Hematopoietic multipotent progenitor cell treated with erythropoietin and hydrocortisone succinate and interleukin-3 and kit ligand, for 17 days (in vitro differentiated cells): ENCODE data around the gene ADCY2.
"Not testable (repeated sequence)": the region's sequence is repeated elsewhere in the genome, so short reads cannot be mapped to it uniquely, and the experiment has no call there.

Source experiments
- DNase-seq: peaks from one replicate; pipeline ENCODE4 v3.0.0-alpha.2; 2015; ENCODE audit warnings: low spot score

ADCY2 gene

DNA sequence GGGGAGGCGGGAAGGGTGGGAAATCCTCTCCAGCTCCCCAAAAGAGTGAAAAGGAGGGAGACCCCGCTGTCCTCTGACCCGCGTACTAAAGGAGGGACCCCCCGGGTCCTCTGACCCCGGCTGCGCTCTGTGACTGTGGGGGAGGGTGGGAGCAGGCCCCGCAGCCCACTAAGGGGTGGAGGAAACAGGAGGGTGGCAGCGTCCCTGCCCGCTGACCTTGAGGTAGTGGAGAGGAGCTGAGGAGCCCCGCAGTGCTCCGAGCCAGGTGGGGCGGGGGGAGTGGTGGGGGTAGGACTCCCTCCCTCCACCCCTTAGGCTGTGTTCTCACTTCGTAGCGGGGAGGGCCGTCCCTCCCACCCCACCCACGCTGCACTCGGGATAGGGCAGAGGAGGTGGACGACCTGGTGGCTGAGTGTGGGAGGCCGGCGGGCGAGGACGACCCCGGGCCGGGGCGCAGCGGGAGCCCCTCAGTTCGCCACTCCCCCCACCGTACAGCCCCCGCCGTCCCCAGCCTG lies 449 bp upstream of the ADCY2 start:
- DNase-seq = no peak

DNA sequence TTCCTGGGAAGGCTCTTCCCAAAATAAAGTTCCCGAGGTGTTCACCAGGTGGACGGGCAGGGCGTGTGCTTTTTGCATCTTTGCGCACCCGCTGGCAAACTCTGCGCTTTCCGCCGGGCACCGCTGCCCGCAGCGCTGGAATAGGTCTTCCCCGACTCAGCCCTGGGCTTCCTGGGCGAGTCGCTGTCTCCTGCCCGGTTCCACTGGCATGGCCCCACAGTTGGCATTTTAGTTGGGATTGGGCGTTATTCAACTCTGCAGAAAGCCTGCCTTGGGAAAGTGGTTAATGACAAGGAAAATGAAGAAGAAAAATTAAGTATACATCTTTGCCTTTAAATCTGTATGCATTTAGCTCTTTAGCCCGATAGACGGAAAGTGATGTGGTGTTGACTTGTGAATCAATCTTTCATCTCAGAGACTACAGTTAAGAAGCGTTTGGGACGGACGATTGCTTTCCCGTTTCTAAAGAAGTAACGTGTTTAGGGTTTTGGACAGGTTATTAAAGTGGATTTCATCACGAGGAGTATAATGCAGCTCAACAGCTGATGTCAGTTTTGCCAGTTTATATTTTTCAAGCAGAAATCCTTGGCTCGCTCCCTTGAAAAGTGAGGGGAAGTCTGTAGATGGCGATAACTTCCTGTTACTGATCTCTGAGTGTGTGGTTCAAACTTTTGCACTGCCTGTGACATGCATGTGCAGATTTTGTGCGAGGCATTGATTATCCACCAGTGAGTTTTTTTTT lies 946 bp downstream of the ADCY2 start:
- DNase-seq = no peak

DNA sequence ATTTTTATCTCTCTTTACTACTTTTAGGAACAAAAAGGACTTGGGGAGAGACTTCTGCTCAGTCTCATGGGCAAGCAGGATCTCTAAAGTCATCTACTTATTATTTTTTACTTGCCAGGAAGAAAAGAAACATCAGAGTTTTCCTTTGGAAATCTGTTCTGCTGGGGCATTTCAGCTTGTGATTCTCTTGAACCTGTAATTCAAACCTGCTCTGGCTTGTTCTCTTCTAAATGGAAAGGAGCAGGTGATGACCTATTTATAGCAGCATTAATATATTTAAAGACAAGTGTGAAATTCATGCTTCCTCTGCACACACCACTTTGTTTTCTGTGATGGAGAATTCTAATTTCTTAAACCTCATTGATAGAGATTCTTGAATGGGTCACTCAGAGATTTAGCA lies 2.0 kb downstream of the ADCY2 start:
- no peak for DNase-seq

DNA sequence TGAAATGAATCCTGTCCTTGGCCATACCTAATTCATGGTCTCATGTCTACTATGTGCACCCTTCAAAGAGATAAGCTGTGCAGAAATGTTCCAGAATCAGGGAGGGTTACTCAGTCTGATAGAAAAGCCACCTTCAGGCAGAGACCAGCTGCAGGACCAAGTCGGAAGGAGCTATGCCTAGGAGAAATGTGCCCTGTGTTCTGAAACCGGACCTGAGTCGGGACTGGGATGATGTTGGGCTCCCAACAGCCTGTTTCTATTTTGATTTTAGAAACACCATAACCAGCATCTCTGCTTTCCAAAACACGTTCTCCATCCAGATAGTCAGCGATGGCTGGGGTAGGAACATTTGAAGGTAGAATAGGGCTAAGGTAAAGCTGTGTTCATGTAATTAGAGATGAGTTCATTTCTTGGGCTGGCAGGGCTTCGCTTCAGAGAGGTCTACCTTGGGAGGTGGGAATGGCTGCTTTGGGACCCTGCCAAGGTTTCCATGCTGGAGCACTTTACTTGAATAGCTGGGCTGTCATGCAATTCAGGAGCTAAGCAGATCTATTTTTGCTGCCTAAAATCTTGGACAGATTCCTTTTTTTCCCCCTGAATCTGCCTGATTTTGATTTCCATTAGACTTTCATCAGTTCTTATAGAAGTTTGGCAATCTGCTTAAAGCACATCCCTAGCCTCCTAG lies 2.8 kb downstream of the ADCY2 start:
- no peak for DNase-seq

DNA sequence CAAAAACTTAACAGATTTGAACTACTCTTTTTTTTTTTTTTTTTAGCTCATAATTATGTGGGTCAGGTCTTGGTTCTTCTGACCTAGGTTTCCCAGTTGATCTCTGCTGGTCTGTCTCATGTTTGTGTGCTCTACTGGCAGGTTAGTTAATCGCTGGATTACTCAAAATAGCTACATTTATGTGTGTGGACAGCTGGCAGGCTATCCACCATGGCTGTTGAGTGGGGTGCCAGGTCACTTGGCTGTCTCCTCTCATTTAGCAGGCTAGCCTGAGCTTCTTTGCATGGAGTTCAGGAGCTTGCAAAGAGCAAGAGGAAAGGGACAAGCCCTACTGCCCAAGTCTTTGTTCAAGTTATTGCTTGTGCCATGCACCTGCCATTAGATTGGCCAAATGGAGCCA lies 9.3 kb downstream of the ADCY2 start:
- no peak for DNase-seq

DNA sequence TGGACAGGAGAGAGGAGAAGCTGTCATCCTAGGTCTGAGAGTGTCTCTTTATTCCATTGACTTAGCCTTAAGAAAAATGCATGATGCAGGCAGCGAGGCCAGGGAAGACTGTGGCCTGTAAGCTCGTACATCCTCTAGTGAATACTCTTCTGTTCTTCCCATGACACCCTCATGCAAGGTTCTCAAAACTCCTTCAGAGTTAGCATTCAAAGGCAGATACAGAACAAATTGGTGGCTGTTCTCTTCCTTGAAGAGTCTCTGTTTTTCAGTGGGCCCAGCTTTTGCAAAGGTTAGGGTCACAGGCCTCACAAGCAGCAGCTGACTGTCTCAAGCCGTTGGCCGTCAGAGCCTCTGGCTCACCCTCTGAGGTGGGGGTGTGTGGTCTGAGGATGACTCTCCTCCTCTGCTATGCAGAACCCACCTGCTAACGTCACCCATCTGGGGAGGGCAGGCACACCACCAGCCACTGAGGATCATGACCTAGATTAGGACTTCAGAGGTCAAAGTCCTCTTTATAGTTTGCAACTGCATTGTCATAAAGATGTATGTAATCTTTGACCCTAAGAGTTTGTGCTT lies 15.1 kb downstream of the ADCY2 start:
- DNase-seq = no peak

DNA sequence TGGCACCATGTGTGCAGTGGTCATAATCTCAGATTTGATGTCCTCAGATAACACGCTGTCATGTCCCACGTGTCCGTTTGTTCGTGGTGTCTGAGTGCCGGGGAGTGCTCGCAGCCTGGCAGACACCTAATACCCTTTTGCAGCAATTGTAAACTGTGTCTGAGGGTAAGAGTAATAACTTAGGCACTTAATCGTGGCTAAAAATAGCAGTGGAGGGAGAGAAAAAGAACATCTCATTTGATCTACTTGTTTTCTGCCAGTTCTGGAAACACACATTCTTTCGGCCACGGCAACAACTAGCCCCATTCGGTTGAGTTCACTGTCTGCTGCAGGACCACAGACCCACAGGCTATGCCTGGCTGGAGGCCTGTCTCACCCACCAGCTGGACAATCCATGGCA lies 16.5 kb downstream of the ADCY2 start:
- no peak for DNase-seq

DNA sequence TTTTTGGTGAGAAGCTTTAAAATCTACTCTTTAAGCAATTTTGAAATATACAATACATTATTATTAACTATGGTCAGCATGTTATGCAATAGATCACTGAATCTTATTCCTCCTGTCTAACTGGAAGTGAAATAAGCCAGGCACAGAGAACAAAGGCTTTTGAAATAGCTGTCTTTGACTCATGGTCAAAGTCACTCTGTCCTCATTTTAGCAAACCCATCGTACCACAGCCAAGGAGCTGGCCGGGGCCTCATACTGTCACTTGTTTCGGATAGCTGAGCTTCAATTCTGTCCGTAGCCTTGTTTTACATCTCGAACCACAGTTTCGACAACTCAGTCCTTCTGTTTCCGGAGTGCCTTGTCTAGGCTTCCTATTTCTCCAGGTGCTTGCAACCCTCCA lies 19.2 kb downstream of the ADCY2 start:
- no peak for DNase-seq

DNA sequence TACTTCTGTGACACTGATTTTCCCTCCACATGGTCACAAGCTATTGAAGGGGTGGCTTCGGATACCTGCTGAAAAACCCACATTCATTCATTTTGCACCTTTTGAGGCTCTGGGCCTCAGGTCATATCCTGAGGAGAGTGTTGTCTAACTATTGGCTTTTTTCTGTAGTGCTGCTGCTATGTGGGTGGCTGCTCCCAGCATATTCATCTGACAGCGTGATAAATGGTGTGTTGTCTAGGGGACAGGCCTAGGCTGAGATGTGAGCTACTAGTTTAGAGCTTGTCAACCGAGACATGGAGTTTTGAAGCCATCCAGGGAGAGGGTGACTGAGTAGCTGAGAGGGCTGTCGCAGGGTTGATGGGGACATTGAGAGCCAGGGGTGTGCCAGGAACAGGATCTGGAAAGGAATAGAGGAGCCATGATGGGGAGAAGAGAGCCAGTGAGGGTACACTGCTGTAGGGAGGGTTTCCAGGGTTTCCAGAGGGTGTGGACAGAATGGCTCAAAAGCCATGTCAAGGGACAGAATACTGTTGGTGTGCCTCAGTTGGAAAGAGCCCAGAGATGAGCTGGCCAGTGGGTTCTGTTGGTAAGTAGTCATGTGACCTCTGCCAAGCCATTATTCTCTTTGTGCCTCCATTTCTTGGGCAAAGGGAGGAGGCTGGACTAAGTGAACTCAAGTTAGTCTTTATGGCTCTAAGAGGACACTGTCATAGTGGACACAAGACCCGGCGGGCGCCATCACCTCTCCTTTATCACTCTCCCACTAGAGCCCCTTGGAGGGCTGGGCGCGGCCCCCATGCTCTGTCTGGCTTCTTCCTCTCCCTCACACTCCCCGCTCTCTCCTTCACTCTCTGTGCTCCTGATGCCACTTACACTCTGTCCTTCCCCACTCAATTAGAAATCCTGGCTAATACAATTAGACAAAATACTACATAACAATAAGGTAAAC lies 19.9 kb downstream of the ADCY2 start:
- DNase-seq = no peak

DNA sequence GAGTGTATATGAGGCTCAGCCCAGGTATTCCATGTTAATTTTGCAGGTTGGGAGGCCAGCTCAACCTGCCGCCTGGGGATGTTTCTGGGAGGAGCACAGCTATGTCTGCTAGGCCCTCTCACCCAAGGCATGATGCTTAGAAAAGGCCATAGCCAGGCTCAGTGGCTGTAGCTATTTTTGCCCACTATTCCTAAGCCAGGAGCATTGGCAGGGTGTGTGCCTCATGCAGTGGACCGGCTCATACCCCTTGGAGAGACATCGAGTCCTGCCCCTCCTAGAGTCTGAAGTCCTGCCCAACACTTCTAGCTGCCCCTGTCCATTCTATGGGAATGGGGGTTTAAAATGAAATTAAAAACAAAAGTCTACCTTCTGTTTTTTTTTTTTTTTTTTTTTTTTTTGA lies 22.3 kb downstream of the ADCY2 start:
- DNase-seq = no peak

DNA sequence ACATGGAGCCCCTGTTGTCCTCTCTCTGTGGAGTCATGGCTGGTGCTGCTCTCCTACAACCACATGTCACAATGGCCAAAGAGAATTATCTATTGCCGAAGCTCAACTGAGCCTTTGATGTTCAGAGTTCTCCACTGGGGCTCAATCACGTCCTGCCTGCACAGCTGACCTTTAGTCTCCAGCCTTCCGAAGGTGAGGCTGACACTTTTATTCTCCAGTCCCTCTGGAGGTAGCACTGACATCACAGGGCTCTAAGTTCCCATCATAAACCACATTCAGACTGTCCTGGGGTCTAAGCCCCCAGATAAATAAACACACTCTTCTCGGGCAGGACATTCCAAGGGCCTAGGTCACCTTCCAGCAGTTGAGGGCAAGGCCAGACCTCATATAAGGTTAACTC lies 23.4 kb downstream of the ADCY2 start:
- DNase-seq = no peak

DNA sequence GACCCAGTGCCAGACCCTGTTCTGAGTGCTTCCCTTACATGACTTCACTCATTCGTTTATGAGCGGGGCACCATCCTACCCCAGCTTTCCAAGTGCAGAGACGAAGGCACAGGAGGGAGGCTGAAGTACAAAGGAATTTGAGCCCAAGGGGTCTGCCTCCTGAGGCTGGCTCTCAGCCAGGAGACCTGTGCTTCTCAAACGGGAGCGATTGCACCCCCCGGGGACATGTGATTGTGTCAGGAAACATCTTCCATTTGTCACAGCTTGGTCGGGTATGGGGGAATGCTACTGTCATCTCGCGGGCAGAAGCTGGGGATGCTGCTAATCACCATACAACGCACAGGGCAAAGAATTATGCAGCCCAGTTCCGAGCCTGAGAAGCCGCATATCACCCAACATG lies 23.9 kb downstream of the ADCY2 start:
- no peak for DNase-seq

DNA sequence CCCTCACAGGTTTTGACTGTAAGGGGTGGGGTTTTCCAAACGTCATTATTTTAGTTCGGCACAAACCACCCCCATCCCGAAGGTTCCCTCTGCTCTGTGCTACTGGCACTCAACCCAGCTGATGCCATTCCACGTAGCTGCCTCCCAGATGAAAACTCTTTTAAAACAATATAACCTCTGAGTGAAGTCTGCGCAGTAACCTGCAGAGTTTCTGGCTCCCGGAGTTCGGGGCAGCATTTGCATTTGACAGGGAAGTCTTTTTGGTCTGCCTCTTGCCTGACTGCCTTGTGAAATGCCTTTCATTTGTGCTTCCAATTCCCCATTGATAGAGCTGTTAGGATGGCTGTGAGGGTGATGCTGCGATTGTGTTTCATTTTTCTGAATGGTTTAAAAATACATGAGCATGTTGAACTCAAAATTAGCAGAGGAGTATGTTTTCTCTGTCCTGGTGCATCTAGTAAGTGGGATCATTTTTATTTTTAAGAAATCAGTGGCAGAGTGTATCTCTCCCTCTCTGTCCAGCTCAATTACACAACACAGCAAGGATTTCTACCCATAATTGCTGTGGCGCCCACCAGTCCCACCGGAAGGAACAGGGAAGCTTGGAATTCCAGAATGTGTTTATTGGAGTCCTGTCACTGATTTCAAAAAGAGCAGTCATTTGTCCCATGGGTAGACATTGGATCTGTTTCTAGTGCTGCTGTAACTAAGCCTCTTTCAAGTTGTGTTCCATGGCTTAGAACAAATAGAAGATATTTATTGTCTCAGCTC lies 24.8 kb downstream of the ADCY2 start:
- DNase-seq = no peak

DNA sequence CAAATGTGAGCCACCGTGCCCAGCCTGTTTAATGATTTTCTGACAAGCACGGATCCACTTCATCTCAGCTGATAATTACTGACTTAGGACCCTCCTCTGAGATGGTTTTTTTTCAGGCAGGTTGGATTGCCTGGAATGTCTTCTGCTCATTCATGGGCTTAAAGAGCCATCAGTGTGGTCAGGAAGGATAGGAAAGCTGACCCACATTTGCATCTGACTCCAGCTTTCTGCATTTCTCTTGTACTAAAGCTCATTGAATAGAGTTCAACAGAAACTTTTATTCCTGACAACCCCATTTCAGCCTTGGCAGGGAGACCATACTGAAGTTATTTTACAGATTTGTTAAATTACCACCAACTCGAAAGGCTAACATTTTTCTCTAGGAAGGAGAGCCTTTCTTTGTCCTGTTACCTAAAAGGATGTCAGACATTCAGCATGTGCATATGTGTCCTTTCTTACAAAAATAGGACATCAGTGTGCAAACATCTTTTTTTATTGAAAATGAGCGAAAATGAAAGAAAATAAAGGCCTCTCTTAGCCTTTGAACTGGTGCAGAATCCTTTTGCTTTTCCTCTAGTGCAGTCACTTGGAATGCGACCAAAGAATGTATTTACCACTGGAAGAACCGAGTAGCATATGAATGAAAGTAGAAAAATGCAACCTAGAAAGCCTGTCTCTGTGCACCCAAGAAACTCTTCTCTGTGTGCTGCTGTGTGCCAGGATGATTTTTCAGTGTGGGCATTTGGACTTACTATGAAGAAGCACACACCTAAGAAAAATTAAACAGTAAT lies 26.6 kb downstream of the ADCY2 start:
- DNase-seq = no peak

DNA sequence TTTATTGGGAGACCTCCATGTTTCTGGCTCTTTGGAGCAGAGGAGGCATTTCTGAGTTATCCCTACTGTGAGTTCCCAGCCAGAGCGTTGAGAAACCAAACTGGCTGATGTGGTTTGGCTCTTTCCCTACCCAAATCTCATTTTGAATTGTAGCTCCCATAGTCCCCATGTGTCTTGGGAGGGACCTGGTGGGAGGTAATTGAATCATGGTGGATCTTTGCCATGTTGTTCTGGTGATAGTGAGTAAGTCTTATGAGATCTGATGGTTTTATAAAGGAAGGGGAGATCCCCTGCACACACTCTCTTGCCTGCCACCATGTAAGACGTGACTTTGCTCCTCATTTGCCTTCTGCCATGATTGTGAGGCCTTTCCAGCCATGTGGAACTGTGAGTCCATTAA lies 27.3 kb downstream of the ADCY2 start:
- not testable (repeated sequence) for DNase-seq

DNA sequence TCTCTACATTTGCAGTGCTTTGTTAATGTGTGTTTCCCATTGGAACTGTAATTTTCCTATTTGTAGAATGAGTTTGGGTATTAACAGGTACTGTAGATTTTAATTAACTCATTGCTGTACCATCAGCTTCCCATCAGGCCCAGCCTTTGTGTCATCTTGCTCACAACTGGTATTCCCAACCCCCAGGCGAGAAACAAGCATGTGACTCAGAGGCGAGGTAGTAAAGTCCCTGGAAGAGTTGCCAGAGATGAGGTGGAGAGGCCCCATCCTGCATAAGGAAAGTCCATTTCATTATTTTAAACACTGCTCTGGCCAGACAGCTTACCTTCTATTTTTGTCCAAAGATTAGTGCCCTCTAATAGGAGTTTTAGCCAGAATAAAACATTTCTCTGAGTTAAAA lies 29.9 kb downstream of the ADCY2 start:
- DNase-seq = no peak

DNA sequence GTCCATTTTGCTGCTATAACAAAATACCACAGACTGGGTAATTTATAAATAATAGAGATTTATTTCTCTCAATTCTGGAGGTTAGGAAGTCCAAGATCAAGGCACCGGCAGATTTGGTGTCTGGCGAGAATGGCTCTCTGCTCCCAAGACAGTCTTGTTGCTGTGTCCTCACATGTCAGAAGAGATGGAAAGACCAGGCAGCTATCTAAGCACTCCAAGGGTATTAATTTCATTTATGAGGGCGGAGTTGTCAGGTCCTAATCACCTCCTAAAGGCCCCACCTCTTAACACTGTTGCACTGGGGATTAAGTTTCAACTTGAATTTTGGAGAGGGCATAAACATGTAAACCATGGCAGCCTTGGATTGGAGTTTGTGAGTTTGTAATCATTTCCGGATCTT lies 30.3 kb downstream of the ADCY2 start:
- no peak for DNase-seq

DNA sequence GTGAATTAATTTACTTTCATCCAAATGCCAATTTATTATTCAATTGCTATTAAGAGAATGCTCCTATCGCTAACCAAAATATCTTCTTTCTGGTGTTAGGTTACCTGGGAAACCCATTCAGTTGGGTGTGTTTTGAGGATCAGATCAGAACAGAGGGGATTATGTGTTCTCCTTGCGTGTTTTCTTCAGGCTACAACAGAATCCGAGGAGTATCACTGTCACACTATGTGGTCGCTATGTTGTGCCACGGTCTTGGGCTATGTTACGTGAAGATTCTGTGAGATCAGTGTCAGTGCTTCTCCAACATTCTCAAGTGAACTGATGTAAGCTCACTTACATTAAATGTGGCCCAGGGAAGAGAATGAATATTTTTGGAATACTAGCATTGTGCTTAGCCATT lies 39.0 kb downstream of the ADCY2 start:
- no peak for DNase-seq

DNA sequence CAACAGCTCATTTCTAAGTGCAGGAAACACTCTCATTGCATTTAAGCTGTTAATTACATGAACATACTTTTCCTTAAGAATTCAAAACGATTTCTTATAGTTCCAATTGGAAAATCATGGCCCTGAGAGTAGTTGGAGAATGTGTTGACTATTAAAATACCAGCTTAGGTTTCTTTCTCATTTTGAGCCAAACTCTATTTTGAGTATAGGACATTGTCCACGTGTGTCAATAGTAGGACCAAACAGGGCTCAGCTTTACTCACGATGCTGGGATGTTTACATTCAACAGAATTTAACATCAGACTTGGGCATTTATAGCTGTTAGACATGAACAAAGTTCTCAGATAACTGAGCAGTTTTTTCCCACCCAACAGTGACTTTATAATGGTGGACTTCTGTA lies 39.6 kb downstream of the ADCY2 start:
- no peak for DNase-seq

DNA sequence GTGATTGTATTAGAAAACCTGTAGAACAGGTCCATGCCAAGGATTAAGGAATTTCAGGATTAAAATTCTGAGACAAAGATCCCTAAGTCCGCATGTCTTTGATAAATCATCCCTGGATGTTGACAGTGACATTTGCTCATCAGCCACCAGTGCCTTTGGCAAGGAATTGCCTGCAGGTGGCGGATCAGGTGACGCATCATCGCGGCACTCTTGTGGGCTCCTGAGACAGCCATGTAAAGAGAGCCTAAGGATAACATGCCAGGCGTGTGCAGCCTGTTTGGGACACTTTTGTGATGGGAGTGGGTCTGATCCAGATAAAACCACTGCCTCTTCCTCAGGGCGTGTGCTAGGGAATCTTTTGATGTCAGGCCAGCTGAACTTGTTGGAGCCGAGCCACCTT lies 40.6 kb downstream of the ADCY2 start:
- no peak for DNase-seq

DNA sequence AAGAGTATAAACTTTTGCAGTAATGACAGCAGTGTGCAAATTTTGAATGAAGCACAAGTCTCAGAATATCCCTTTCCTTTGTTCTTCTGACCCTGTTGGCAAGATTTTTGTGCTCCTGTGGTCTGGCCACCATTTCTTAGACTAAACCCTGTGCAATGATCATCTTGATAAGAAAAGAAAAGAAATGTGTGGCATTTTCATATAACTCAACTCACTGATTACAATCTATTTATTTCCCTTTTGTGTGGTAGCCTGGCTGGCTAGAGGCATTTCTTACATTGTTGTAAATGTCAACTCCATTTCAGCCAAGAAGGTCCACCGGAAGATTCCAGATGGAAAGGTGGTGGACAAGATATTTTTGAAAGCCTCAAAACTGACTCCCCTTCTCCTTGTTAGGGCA lies 41.9 kb downstream of the ADCY2 start:
- no peak for DNase-seq
